Suprapubic skin (tissue), 3 donors: ENCODE measurements around the gene PCCB.

Experiments used
- CTCF ChIP-seq, 2 donors: fragments of 200-600 bp in 1 of 2; fragments of 450-650 bp in 1 of 2; sonication (generic) in 1 of 2; IDR thresholded peaks; one replicate each; pipeline ENCODE4 v1.5.1; 2016 to 2019; ENCODE audit warnings: antibody characterized with exemption in 2 of 2, mild to moderate bottlenecking in 1 of 2, moderate library complexity in 1 of 2
- EP300 ChIP-seq: sonication (generic); formaldehyde crosslinking; IDR thresholded peaks from one replicate; pipeline ENCODE4 v1.6.1; 2017; ENCODE audit warnings: antibody characterized with exemption
- POLR2A ChIP-seq, 2 donors: fragments of 450-650 bp; IDR thresholded peaks; one replicate each; pipeline ENCODE4 v1.6.1; 2017; ENCODE audit warnings: antibody characterized with exemption in 2 of 2, mild to moderate bottlenecking in 2 of 2, moderate library complexity in 2 of 2

- no peak for TF ChIP-seq CTCF (IDR thresholded peaks at IDR 0.05)
- no peak for TF ChIP-seq POLR2A (IDR thresholded peaks at IDR 0.05)
- no peak for TF ChIP-seq EP300
Observed at GRCh38 chr3:136351351-136351750, 101.2 kb downstream of the PCCB start.
